K562 (cell line): ENCODE results near the gene EIF5.

ENCODE experiments used
- CHD2 ChIP-seq: IDR thresholded peaks from 2 replicates; pipeline ENCODE4 v1.6.1; 2011; ENCODE audit warnings: low read depth, low read length
- CTCF ChIP-seq, 3 experiments: IDR thresholded peaks in 2 of 3; conservative IDR thresholded peaks in 1 of 3; 2 replicates each; pipeline ENCODE4 v1.5.1; 2011 to 2012; ENCODE audit warnings: low read length in 3 of 3, mild to moderate bottlenecking in 3 of 3, control low read depth in 2 of 3, improper control_type of control experiment in 1 of 3, inconsistent platforms in 1 of 3, low read depth in 1 of 3, mixed read lengths in 1 of 3, moderate library complexity in 1 of 3; ENCODE audit not compliant: insufficient read depth in 2 of 3
- E2F1 ChIP-seq: sonication (generic); formaldehyde crosslinking; IDR thresholded peaks from 2 replicates; pipeline ENCODE4 v1.8.1; 2023; ENCODE audit warnings: mild to moderate bottlenecking, missing genetic modification reagents, moderate library complexity
- EP300 ChIP-seq: IDR thresholded peaks from 2 replicates; pipeline ENCODE4 v1.6.1; 2012; ENCODE audit warnings: low read length, improper control_type of control experiment
- POLR2A ChIP-seq: fragments of 450-650 bp; conservative IDR thresholded peaks from 2 replicates; pipeline ENCODE4 v1.6.1; 2016
- RAD21 ChIP-seq, 2 experiments: fragments of 250-450 bp in 1 of 2; fragments of 450-650 bp in 1 of 2; sonication (Bioruptor Pico) in 1 of 2; formaldehyde crosslinking in 1 of 2; IDR thresholded peaks in 1 of 2; conservative IDR thresholded peaks in 1 of 2; 2 replicates each; pipeline versions ENCODE4 v1.4.0 to v1.8.0; 2020 to 2022; ENCODE audit warnings: mild to moderate bottlenecking in 2 of 2, moderate library complexity in 1 of 2
- SRSF1 ChIP-seq: fragments of 200-400 bp; formaldehyde crosslinking; IDR thresholded peaks from 2 replicates; pipeline ENCODE4 v1.6.1; 2017; ENCODE audit warnings: mild to moderate bottlenecking, low read depth, low read length, moderate library complexity
- ZBTB43 ChIP-seq: sonication (generic); formaldehyde crosslinking; IDR thresholded peaks from 2 replicates; pipeline ENCODE4 v1.8.0; 2023; ENCODE audit warnings: mild to moderate bottlenecking, missing genetic modification reagents
- ZNF274 ChIP-seq: IDR thresholded peaks from 2 replicates; pipeline ENCODE4 v1.6.1; 2011; ENCODE audit warnings: low read depth, mild to moderate bottlenecking, low read length, moderate library complexity, borderline replicate concordance
- TF ChIP-seq, protein P1 (sequence below): fragments of 250-450 bp; sonication (Bioruptor Pico); IDR thresholded peaks from 2 replicates; pipeline ENCODE4 v1.4.0; 2020; ENCODE audit warnings: mild to moderate bottlenecking

DNA sequence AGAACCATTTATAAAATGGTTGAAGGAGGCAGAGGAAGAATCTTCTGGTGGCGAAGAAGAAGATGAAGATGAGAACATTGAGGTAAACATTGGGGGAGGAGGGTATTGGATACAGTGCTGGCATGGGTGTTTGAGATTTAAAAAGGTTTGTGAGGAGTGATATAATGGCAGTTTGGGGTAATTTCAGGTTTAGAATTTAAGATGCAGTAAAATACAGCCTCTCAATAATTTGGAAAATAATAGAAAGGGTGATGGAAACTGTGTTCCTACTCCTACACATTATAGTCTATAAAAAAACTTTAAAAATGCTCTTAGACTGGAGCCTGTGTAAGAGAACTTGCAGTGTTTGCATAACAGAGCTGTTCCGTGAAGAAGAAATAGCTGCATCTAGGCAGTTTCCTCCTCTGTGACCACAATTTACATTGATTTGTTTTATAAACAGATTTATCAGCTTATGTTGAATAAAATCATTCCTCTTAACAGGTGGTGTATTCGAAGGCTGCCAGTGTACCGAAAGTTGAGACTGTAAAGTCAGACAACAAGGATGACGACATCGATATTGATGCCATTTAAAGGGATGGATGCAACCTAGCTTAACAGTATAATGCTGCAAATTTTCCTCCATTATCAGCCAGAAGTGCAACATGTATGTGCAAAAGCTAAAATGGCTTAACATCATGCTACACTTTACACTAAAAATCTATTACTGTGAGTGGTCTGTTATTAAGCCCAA is 6.6 kb downstream of the EIF5 start:
- TF ChIP-seq, protein P1, sequence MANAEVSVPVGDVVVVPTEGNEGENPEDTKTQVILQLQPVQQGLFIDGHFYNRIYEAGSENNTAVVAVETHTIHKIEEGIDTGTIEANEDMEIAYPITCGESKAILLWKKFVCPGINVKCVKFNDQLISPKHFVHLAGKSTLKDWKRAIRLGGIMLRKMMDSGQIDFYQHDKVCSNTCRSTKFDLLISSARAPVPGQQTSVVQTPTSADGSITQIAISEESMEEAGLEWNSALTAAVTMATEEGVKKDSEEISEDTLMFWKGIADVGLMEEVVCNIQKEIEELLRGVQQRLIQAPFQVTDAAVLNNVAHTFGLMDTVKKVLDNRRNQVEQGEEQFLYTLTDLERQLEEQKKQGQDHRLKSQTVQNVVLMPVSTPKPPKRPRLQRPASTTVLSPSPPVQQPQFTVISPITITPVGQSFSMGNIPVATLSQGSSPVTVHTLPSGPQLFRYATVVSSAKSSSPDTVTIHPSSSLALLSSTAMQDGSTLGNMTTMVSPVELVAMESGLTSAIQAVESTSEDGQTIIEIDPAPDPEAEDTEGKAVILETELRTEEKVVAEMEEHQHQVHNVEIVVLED (CRISPR knock-in tag), result no peak
- TF ChIP-seq E2F1 (CRISPR knock-in tag), result no peak
- no peak for TF ChIP-seq SRSF1
- no peak for TF ChIP-seq RAD21 (CRISPR knock-in tag; conservative IDR thresholded peaks at IDR 0.05 in 1 of 2, IDR thresholded peaks at IDR 0.05 in 1 of 2)
- TF ChIP-seq POLR2A, result no peak
- no peak for TF ChIP-seq CTCF (IDR thresholded peaks at IDR 0.05 in 2 of 3, conservative IDR thresholded peaks at IDR 0.05 in 1 of 3; ENCODE audit: insufficient read depth in 2 of 3, low read depth in 1 of 3, low read length in 3 of 3)
- no peak for TF ChIP-seq CHD2
- no peak for TF ChIP-seq ZNF274
- TF ChIP-seq ZBTB43 (CRISPR knock-in tag), result no peak
- no peak for TF ChIP-seq EP300
